GM10266 (cell line): ENCODE results near the gene STPG2.

Experiments used
- DNase-seq: peaks from one replicate; pipeline ENCODE4 v3.0.0; 2012; ENCODE audit errors: extremely low spot score
- CTCF ChIP-seq: IDR thresholded peaks from 2 replicates; pipeline ENCODE4 v1.5.1; 2012; ENCODE audit warnings: mild to moderate bottlenecking, low read depth; ENCODE audit not compliant: control insufficient read depth, insufficient read depth; ENCODE audit errors: missing control alignments

The STPG2 gene

GRCh38 chr4:97879942-97880341, 263.3 kb downstream of the STPG2 start:
- no peak for TF ChIP-seq CTCF
- DNase-seq: no peak

- TF ChIP-seq CTCF: no peak
- no peak for DNase-seq
These were observed 275.2 kb downstream of the STPG2 start for GRCh38 chr4:97868097-97868496.

- TF ChIP-seq CTCF: no peak
- no peak for DNase-seq
These were observed 275.7 kb downstream of the STPG2 start for GRCh38 chr4:97867557-97868091.

- DNase-seq: no peak
- TF ChIP-seq CTCF: no peak
These were observed 276.3 kb downstream of the STPG2 start for GRCh38 chr4:97866821-97867556.

GRCh38 chr4:97851115-97851514, 292.2 kb downstream of the STPG2 start:
- no peak for TF ChIP-seq CTCF
- DNase-seq: no peak

- no peak for TF ChIP-seq CTCF
- DNase-seq: no peak
These were observed 297.5 kb downstream of the STPG2 start for GRCh38 chr4:97845758-97846157.

- TF ChIP-seq CTCF: no peak
- DNase-seq: no peak
These were observed 301.8 kb downstream of the STPG2 start for GRCh38 chr4:97841512-97841911.
